Measurements from ENCODE around the gene DYDC2. TPM values are rescaled to one million over a fixed set of nuclear protein-coding genes. Genes with fewer than 3 reads are reported as not detected.
A peak's percentile ranks its signal among the peaks of the same experiment; 100 is the strongest.
"Not testable (repeated sequence)": the region's sequence is repeated elsewhere in the genome, so short reads cannot be mapped to it uniquely, and the experiment has no call there.

The DYDC2 gene
- total RNA-seq, 1 donor from 2014 or later: not detected

- H3K4me3 ChIP-seq (ENCODE audit: low read depth, low read length): no peak overlapping the region
- DNase-seq (ENCODE audit: low read depth) (no peak), FAIRE-seq (no peak)
- no peaks in the 10 kb centered on the region for H3K27me3 ChIP-seq (ENCODE audit: control insufficient read depth, insufficient read depth, low read length)
- no peaks in the 10 kb centered on the region for H3K36me3 ChIP-seq (ENCODE audit: control insufficient read depth, insufficient read depth, low read length)
- TF ChIP-seq CTCF (IDR thresholded peaks at IDR 0.05; ENCODE audit: insufficient read depth, low read length, severe bottlenecking): no peak
Measured at GRCh38 chr10:80350251-80350650, 6.3 kb upstream of the DYDC2 start.

- DNase-seq (ENCODE audit: low read depth) (peak; percentile 31), FAIRE-seq (no peak)
- H3K36me3 ChIP-seq (ENCODE audit: control insufficient read depth, insufficient read depth, low read length): no peaks in the 10 kb centered on the region
- no peak overlapping the region for H3K4me3 ChIP-seq (ENCODE audit: low read depth, low read length)
- TF ChIP-seq CTCF (IDR thresholded peaks at IDR 0.05; ENCODE audit: insufficient read depth, low read length, severe bottlenecking): no peak
- H3K27me3 ChIP-seq (ENCODE audit: control insufficient read depth, insufficient read depth, low read length): no peaks in the 10 kb centered on the region
Measured at GRCh38 chr10:80351220-80351619, 5.4 kb upstream of the DYDC2 start.

- no peaks in the 10 kb centered on the region for H3K36me3 ChIP-seq (ENCODE audit: control insufficient read depth, insufficient read depth, low read length)
- FAIRE-seq (no peak), DNase-seq (ENCODE audit: low read depth) (peak; percentile 48)
- H3K4me3 ChIP-seq (ENCODE audit: low read depth, low read length): no peak overlapping the region
- no peak for TF ChIP-seq CTCF (IDR thresholded peaks at IDR 0.05; ENCODE audit: insufficient read depth, low read length, severe bottlenecking)
- no peaks in the 10 kb centered on the region for H3K27me3 ChIP-seq (ENCODE audit: control insufficient read depth, insufficient read depth, low read length)
Measured at GRCh38 chr10:80356989-80357850, 639 bp downstream of the DYDC2 start.

GRCh38 chr10:80357851-80358125 is 1.2 kb downstream of the DYDC2 start:
- H3K27me3 ChIP-seq (ENCODE audit: control insufficient read depth, insufficient read depth, low read length): no peaks in the 10 kb centered on the region
- H3K36me3 ChIP-seq (ENCODE audit: control insufficient read depth, insufficient read depth, low read length): no peaks in the 10 kb centered on the region
- no peak for TF ChIP-seq CTCF (IDR thresholded peaks at IDR 0.05; ENCODE audit: insufficient read depth, low read length, severe bottlenecking)
- DNase-seq (ENCODE audit: low read depth) (no peak), FAIRE-seq (no peak)
- no peak overlapping the region for H3K4me3 ChIP-seq (ENCODE audit: low read depth, low read length)

- not testable (repeated sequence) for H3K4me3 ChIP-seq (ENCODE audit: low read depth, low read length); FAIRE-seq; H3K36me3 ChIP-seq (ENCODE audit: control insufficient read depth, insufficient read depth, low read length); H3K27me3 ChIP-seq (ENCODE audit: control insufficient read depth, insufficient read depth, low read length); DNase-seq (ENCODE audit: low read depth)
Measured at GRCh38 chr10:80358925-80359324, 2.3 kb downstream of the DYDC2 start.

- FAIRE-seq (no peak), DNase-seq (ENCODE audit: low read depth) (no peak)
- Histone ChIP-seq H3K4me3 (ENCODE audit: low read depth, low read length) (no peak overlapping the region), H3K36me3 (ENCODE audit: control insufficient read depth, insufficient read depth, low read length) (no peaks in the 10 kb centered on the region), H3K27me3 (ENCODE audit: control insufficient read depth, insufficient read depth, low read length) (no peaks in the 10 kb centered on the region)
- TF ChIP-seq CTCF (IDR thresholded peaks at IDR 0.05; ENCODE audit: insufficient read depth, low read length, severe bottlenecking): no peak
Measured at GRCh38 chr10:80359644-80360043, 3.1 kb downstream of the DYDC2 start.

Measured in bronchial epithelial cell (primary cell).